ENCODE data around the gene NR1H3.
A peak's percentile ranks its signal among the peaks of the same experiment; 100 is the strongest.

Gene NR1H3

GRCh38 chr11:47269829-47270305 lies 12.1 kb downstream of the NR1H3 start, which contains the start of gene MADD:
Gene MADD, plus strand, starts transcription at chr11:47270133.
- peak; percentile 80 to 82 for DNase-seq (ENCODE audit: low read depth in 2 of 2)

DNA sequence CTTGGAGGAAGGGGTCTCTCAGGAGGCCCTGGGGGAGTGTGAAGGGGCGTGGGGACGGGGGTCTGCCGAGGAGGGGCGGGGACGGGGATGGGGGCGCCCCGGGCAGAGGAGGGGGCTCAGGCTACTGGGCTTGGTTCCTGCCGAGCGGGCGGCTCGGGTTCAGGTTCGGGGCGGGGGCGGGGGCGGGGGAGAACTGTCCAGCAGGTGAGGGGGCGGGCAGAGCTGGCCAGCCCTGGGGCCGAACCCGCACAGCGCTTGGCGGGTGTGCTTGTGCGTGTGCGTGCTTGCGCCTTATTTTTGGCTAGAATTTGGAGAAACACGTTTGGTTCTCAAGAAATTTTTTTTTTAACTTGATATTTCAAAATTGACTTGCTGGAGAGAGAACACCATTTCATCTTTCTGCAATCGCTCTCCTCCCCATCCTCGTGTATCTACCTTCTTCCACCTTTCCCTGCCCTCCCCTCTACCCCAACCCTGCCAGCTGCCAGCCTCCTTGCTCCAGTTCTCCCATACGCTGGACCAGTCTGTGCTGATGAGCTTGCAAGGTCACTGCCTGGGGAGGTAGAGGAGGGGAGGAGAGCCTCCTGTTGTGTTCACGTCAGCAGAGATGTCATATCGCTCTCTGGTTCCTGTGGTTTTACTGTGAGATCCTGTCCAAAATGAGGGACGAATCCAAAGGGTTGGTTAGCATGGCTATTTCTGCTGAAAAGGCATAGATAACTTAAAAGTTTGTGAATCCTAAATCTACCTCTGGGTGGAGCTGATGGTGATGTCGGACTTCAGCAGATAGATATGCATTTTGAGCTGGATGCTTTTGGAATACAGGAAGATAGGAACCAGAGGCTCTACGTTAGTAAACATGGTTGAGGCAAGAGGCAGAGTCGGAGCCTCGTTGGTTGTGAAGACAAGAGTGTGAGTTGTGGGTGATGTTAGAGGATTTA lies 12.8 kb downstream of the NR1H3 start:
- no peak for DNase-seq (ENCODE audit: low read depth in 2 of 2)

DNA sequence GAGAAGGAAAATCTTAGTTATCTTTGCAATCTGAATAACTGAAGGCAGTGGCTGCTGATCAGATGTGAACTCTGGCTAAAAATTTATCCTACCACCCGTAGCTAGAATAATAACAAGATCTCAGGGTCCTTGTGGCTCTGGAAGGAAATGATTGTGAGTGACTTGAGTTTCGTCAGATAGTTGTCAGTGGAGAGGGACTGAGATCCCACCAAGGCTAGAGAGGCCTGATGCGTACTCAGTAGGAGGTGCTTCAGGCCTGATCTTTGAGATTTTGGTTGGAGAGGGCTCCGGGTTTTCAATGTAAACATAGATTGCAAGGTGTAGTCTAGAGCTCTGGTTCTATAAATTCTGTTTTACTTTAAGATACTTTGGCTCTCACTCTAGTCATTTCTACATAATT lies 13.5 kb downstream of the NR1H3 start:
- DNase-seq (ENCODE audit: low read depth in 2 of 2) = no peak

DNA sequence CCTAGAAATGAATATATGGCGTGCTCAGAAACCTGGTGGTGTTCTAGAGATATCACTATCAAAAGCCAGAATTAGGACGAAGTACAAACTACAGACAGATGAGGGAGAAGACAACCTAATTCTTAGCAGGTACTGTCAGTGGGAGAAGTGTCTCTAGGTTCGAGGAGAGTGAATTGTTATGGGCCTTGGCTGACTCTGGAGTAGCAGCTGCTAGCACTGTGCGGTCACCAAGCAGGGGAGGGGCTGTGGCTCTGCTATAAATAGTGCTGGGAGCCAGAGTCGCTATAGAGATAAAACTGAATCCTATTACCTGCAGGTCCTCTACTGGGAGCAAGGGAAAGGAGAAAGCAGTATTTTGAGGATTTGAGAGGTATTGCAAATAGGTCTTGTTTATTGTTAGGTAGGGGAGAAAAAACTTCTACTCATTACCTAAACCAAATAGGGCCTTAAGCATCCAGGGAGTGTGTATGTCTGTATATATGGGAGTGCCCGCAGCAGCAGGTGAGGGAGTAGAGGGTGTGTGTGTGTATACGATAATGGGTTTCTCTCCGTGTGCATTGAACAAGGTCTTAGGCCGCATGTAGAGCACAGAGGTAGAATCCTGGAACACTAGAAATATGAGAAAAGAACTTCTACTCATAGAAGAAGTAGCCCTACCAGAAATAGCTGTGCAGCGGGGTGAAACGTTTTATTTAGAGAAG lies 14.3 kb downstream of the NR1H3 start:
- no peak for DNase-seq (ENCODE audit: low read depth in 2 of 2)

- DNase-seq (ENCODE audit: low read depth in 2 of 2) = no peak
Measured at GRCh38 chr11:47272706-47273105, 14.9 kb downstream of the NR1H3 start.

- no peak for DNase-seq (ENCODE audit: low read depth in 2 of 2)
Measured at GRCh38 chr11:47274495-47275235, 16.9 kb downstream of the NR1H3 start.

- no peak for DNase-seq (ENCODE audit: low read depth in 2 of 2)
Measured at GRCh38 chr11:47276923-47277322, 19.1 kb downstream of the NR1H3 start.

GRCh38 chr11:47278058-47278457 lies 20.3 kb downstream of the NR1H3 start:
- no peak for DNase-seq (ENCODE audit: low read depth in 2 of 2)

GRCh38 chr11:47278769-47279168 lies 21.0 kb downstream of the NR1H3 start:
- DNase-seq (ENCODE audit: low read depth in 2 of 2) = no peak

DNA sequence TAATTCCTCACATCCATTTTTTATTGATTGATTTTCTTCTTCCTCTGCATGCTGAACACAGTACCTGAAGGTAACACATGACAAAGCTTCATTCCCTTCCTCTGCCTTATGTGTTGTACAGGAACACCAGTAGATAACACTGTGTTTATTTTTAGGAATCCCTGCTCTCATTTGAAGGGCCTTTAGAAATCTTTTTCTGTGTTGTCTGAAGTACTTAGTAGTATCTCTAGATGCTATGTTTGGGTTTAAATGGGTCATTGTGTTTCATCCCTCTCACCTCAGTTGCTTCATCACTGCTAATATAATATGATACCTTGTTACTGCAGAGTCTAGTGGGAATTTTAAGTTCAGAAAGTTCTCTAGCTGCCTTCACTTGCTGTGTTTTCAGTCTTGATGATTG lies 22.3 kb downstream of the NR1H3 start:
- no peak for DNase-seq (ENCODE audit: low read depth in 2 of 2)

GRCh38 chr11:47280860-47281259 lies 23.1 kb downstream of the NR1H3 start:
- DNase-seq (ENCODE audit: low read depth in 2 of 2) = no peak

DNA sequence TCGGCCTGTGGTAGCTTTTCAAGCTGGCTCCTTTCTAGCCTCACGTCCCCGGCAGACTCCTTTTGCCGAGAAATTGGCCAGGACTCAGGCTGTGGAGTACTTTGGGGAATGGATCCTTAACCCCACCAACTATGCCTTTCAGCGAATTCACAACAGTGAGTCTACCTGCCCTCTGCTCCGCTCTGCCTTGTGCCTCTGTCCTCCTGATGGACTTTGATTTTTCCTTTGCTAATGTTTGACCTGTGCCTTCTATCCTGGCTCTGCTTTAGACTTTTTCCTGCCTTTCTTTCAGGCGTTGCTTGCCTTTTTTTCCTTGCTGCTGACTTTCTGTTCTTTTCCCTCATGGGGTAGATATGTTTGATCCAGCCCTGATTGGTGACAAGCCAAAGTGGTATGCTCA lies 24.7 kb downstream of the NR1H3 start:
- DNase-seq (ENCODE audit: low read depth in 2 of 2) = no peak

GRCh38 chr11:47284151-47284550 lies 26.4 kb downstream of the NR1H3 start:
- DNase-seq (ENCODE audit: low read depth in 2 of 2) = no peak

DNA sequence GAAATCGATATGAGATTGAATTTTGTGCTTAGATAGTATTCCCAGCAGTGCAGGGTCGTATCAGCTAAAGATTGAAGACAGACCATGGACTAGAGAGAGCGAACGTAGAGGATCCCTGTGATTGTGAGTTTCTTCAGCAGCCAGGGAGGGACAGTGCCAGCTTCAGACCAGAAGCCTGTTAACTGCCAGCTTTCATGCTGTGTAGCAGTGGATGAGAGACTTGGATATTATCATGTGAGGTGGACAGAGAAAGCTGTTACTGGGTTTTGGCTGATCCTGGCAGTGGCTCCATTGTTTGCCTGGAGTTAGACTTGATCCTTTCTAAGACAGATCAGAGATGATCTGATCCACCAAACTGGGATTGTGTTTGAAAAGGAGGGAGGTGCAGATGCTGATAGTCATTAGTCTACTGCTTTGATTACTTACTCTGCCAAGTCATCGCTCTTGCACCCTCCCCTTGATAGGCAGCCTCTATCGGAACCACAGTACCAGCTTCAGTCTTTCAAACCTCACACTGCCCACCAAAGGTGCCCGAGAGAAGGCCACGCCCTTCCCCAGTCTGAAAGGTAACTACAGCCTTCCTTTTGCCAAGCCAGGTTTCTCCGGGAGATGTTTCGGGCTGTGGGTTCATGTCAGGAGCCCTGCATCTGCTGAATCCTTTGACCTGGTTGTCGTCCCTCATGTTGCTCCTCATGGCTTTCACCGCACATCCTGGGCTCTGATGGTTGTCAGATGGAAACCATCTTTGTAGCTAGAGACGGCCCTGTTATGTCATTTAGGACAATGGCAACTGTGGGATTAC lies 28.4 kb downstream of the NR1H3 start:
- DNase-seq (ENCODE audit: low read depth in 2 of 2) = no peak

DNA sequence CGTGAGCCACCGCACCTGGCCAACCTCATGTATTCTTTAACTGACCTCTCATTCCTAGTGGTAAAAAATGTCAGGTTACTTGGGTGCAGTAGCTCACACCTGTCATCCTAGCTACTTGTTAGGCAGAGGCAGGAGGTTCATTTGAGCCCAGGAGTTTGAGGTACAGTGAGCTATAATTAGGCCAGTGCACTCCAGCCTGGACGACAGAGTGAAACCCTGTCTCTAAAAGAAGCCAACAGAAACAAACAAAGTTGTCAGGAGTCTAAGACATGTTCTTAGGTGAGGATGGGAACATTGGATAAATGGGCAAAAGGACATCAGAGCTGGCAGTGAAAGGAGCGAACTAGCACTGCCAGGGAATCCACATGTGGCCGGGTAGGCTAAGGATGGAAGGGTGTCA lies 30.3 kb downstream of the NR1H3 start:
- no peak for DNase-seq (ENCODE audit: low read depth in 2 of 2)

- DNase-seq (ENCODE audit: low read depth in 2 of 2) = no peak
Measured at GRCh38 chr11:47289856-47290255, 32.1 kb downstream of the NR1H3 start.

DNA sequence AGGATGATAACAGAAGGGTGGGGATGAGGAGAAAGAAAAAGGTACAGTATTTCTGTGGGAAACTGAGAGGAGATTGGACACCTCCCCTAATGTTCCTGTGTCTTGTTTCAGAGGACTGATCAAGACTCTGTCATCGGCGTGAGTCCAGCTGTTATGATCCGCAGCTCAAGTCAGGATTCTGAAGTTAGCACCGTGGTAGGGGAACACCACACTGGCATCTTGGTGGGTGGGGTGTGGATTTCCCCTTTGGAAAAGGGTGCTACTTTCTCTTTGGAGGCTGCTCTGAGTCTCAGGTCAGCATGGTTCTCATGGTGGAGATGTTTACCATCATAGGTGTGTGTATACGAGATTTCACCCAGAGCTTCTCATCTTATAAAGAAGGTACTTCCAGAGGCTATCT lies 37.6 kb downstream of the NR1H3 start:
- DNase-seq (ENCODE audit: low read depth in 2 of 2) = no peak

DNA sequence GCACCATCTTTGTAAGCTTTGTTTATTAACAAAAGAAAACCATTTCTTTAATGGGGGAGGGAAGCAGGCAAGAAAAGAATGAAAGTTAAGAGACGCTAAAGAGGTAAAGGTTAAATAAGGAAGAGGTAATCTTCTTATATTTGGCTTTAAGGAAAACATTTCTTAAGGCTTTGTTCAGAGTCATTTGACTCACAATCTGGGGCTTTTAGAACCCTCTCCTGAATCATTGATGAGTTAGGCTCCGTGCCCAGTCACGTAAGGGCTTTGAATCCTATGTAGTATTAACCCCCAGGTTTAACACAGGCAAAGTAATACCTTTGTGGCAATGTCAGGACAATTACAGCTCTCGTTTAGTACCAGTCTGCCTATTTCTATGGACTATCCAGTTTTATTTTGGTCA lies 38.2 kb downstream of the NR1H3 start:
- DNase-seq (ENCODE audit: low read depth in 2 of 2) = no peak

- no peak for DNase-seq (ENCODE audit: low read depth in 2 of 2)
Measured at GRCh38 chr11:47299078-47299477, 41.3 kb downstream of the NR1H3 start.

- DNase-seq (ENCODE audit: low read depth in 2 of 2) = no peak
Measured at GRCh38 chr11:47302853-47303252, 45.1 kb downstream of the NR1H3 start.

GRCh38 chr11:47305734-47306483 lies 48.1 kb downstream of the NR1H3 start:
- no peak for DNase-seq (ENCODE audit: low read depth in 2 of 2)

All from stimulated activated CD8-positive, alpha-beta memory T cell treated with anti-CD3 and anti-CD28 coated beads, Interleukin-7, amount 100 ng/mL, for 1 hour (primary cell).